WTC11 (cell line): ENCODE measurements around the gene SYT9. TPM values are rescaled to one million over a fixed set of nuclear protein-coding genes. Genes with fewer than 3 reads are reported as not detected.

Experiments used
- ATAC-seq: fragments of 200-7000 bp; cut with Tn5 transposase; 2 replicates; pipeline ENCODE4 v1.10.0; 2021; ENCODE audit warnings: mild to moderate bottlenecking, moderate library complexity
- CTCF ChIA-PET: fragments of 300-600 bp; sonication (Branson Sonifier 250); formaldehyde crosslinking; loops from one replicate; lab custom pipeline; 2021; ENCODE audit warnings: antibody characterized with exemption; lab: Charles Lee
- POLR2A ChIA-PET: fragments of 350-600 bp; sonication (Branson Sonifier 250); formaldehyde crosslinking; loops from one replicate; lab custom pipeline; 2021; ENCODE audit warnings: antibody characterized with exemption; lab: Charles Lee
- DNase-seq: peaks from one replicate; pipeline ENCODE4 v3.0.0; 2021; ENCODE audit warnings: low spot score
- H3K27ac Mint-ChIP-seq: 2 replicates; pipeline ENCODE4 v1.8.0; 2021; ENCODE audit warnings: mixed read lengths
- H3K27me3 Mint-ChIP-seq: 2 replicates; pipeline ENCODE4 v1.8.0; 2021; ENCODE audit warnings: low read depth, mild to moderate bottlenecking, moderate library complexity, mixed read lengths
- H3K36me3 Mint-ChIP-seq: 2 replicates; pipeline ENCODE4 v1.8.0; 2021; ENCODE audit warnings: mixed read lengths
- H3K4me1 Mint-ChIP-seq: 2 replicates; pipeline ENCODE4 v1.8.0; 2022; ENCODE audit warnings: mixed read lengths
- H3K4me3 Mint-ChIP-seq: 2 replicates; pipeline ENCODE4 v1.8.0; 2021; ENCODE audit warnings: mild to moderate bottlenecking, moderate library complexity, mixed read lengths
- H3K9me3 Mint-ChIP-seq: 2 replicates; pipeline ENCODE4 v1.8.0; 2021; ENCODE audit warnings: mixed read lengths
- ATF1 ChIP-seq: sonication (generic); formaldehyde crosslinking; IDR thresholded peaks from 2 replicates; pipeline ENCODE4 v1.8.1; 2023; ENCODE audit warnings: mild to moderate bottlenecking, moderate library complexity, missing genetic modification reagents
- CREB1 ChIP-seq: sonication (generic); formaldehyde crosslinking; IDR thresholded peaks from 2 replicates; pipeline ENCODE4 v1.8.0; 2023; ENCODE audit warnings: mild to moderate bottlenecking, missing genetic modification reagents
- CREM ChIP-seq: sonication (generic); formaldehyde crosslinking; IDR thresholded peaks from 2 replicates; pipeline ENCODE4 v1.8.1; 2022; ENCODE audit warnings: mild to moderate bottlenecking, missing genetic modification reagents, moderate library complexity
- GABPB1 ChIP-seq: sonication (generic); formaldehyde crosslinking; IDR thresholded peaks from 2 replicates; pipeline ENCODE4 v1.8.1; 2023; ENCODE audit warnings: mild to moderate bottlenecking, missing genetic modification reagents
- NFE2L1 ChIP-seq: sonication (generic); formaldehyde crosslinking; IDR thresholded peaks from 2 replicates; pipeline ENCODE4 v1.8.1; 2023; ENCODE audit warnings: missing genetic modification reagents
- NR2C2 ChIP-seq: sonication (generic); formaldehyde crosslinking; IDR thresholded peaks from 2 replicates; pipeline ENCODE4 v1.8.0; 2022; ENCODE audit warnings: mild to moderate bottlenecking, missing genetic modification reagents
- OVOL2 ChIP-seq: fragments of 250-450 bp; sonication (Bioruptor Pico); IDR thresholded peaks from 2 replicates; pipeline ENCODE4 v1.9.0; 2021; ENCODE audit warnings: mild to moderate bottlenecking, borderline replicate concordance
- RORB ChIP-seq: fragments of 250-450 bp; sonication (Bioruptor Pico); IDR thresholded peaks from 2 replicates; pipeline ENCODE4 v1.9.0; 2021; ENCODE audit warnings: mild to moderate bottlenecking
- SP1 ChIP-seq: sonication (generic); formaldehyde crosslinking; conservative IDR thresholded peaks from 2 replicates; pipeline ENCODE4 v1.8.1; 2022; ENCODE audit warnings: missing genetic modification reagents
- TCF7 ChIP-seq: sonication (generic); formaldehyde crosslinking; IDR thresholded peaks from 2 replicates; pipeline ENCODE4 v1.8.0; 2022; ENCODE audit warnings: mild to moderate bottlenecking, low read depth, missing genetic modification reagents, moderate library complexity
- ZNF121 ChIP-seq: sonication (generic); formaldehyde crosslinking; IDR thresholded peaks from 2 replicates; pipeline ENCODE4 v1.8.0; 2023; ENCODE audit warnings: missing genetic modification reagents
- total RNA-seq: library from RNA; stranded (reverse); gene quantifications from 3 replicates; pipeline ENCODE4 v1.2.3, GENCODE V29; 2021
- TF ChIP-seq, protein P1 (sequence below): sonication (generic); formaldehyde crosslinking; IDR thresholded peaks from 2 replicates; pipeline ENCODE4 v1.8.1; 2022; ENCODE audit warnings: low read depth, missing genetic modification reagents, borderline replicate concordance
- TF ChIP-seq, protein P2 (sequence below): sonication (generic); formaldehyde crosslinking; IDR thresholded peaks from 2 replicates; pipeline ENCODE4 v1.8.1; 2023; ENCODE audit warnings: mild to moderate bottlenecking, missing genetic modification reagents, moderate library complexity
- TF ChIP-seq, protein P3 (sequence below): fragments of 250-450 bp; sonication (Bioruptor Pico); IDR thresholded peaks from 2 replicates; pipeline ENCODE4 v1.9.0; 2021; ENCODE audit warnings: mild to moderate bottlenecking, borderline replicate concordance
- TF ChIP-seq, protein P4 (sequence below): sonication (generic); formaldehyde crosslinking; IDR thresholded peaks from 2 replicates; pipeline ENCODE4 v1.8.1; 2023; ENCODE audit warnings: mild to moderate bottlenecking, missing genetic modification reagents
- TF ChIP-seq, protein P5 (sequence below): sonication (generic); formaldehyde crosslinking; conservative IDR thresholded peaks from 2 replicates; pipeline ENCODE4 v1.8.1; 2022; ENCODE audit warnings: mild to moderate bottlenecking, missing genetic modification reagents
- TF ChIP-seq, protein P6 (sequence below): sonication (generic); formaldehyde crosslinking; IDR thresholded peaks from 2 replicates; pipeline ENCODE4 v1.8.1; 2022; ENCODE audit warnings: low read depth, mild to moderate bottlenecking, moderate library complexity, missing genetic modification reagents, borderline replicate concordance

Gene SYT9
- total RNA-seq, 1 experiment from 2014 or later: 1.3 TPM

DNA sequence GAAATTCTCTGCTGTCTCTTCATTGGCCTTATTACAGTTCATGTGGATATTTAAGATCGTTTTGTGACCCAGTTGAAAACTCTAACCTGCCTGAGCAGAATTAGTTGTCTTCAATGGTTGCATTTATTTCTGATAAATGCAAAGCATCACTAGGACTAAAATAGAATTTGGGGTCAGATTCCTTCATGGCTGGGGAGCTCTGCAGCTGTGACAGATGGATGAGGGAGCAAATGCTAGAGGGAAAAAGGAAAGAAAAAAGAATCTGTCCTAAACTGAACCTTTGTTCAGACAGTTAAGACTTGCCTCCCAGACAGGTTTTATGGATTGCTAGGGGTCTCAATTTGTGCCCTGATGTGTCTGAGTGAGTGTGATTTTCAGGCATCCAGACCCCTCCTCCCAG is 113.0 kb downstream of the SYT9 start:
- ATAC-seq: no peak
- POLR2A ChIA-PET: no interaction called here
- H3K27ac Mint-ChIP-seq: no peak overlapping the region
- DNase-seq: no peak
- H3K9me3 Mint-ChIP-seq: peaks cover 5% of the 10 kb centered on the region; the same call in 1 of the 2 replicates
- no peaks in the 10 kb centered on the region for H3K36me3 Mint-ChIP-seq
- no peak overlapping the region for H3K4me3 Mint-ChIP-seq
- H3K27me3 Mint-ChIP-seq: no peaks in the 10 kb centered on the region
- H3K4me1 Mint-ChIP-seq: no peaks in the 10 kb centered on the region
- CTCF ChIA-PET: interaction anchor here (2.3 kb wide), 1 partner anchor 11 kb away, joined by 7 read pairs; no protein-coding TSS in a partner anchor
- TF ChIP-seq, protein P1, sequence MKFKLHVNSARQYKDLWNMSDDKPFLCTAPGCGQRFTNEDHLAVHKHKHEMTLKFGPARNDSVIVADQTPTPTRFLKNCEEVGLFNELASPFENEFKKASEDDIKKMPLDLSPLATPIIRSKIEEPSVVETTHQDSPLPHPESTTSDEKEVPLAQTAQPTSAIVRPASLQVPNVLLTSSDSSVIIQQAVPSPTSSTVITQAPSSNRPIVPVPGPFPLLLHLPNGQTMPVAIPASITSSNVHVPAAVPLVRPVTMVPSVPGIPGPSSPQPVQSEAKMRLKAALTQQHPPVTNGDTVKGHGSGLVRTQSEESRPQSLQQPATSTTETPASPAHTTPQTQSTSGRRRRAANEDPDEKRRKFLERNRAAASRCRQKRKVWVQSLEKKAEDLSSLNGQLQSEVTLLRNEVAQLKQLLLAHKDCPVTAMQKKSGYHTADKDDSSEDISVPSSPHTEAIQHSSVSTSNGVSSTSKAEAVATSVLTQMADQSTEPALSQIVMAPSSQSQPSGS (CRISPR knock-in tag): no peak
- TF ChIP-seq ZNF121 (CRISPR knock-in tag) (no peak), RORB (CRISPR knock-in tag) (no peak), CREM (CRISPR knock-in tag) (no peak), TCF7 (CRISPR knock-in tag) (no peak), SP1 (CRISPR knock-in tag) (no peak), NR2C2 (CRISPR knock-in tag) (no peak), NFE2L1 (CRISPR knock-in tag) (no peak), GABPB1 (CRISPR knock-in tag) (no peak), CREB1 (CRISPR knock-in tag) (no peak), ATF1 (CRISPR knock-in tag) (no peak), OVOL2 (CRISPR knock-in tag) (no peak)
- TF ChIP-seq, protein P2, sequence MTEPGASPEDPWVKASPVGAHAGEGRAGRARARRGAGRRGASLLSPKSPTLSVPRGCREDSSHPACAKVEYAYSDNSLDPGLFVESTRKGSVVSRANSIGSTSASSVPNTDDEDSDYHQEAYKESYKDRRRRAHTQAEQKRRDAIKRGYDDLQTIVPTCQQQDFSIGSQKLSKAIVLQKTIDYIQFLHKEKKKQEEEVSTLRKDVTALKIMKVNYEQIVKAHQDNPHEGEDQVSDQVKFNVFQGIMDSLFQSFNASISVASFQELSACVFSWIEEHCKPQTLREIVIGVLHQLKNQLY (CRISPR knock-in tag): no peak
- TF ChIP-seq, protein P3, sequence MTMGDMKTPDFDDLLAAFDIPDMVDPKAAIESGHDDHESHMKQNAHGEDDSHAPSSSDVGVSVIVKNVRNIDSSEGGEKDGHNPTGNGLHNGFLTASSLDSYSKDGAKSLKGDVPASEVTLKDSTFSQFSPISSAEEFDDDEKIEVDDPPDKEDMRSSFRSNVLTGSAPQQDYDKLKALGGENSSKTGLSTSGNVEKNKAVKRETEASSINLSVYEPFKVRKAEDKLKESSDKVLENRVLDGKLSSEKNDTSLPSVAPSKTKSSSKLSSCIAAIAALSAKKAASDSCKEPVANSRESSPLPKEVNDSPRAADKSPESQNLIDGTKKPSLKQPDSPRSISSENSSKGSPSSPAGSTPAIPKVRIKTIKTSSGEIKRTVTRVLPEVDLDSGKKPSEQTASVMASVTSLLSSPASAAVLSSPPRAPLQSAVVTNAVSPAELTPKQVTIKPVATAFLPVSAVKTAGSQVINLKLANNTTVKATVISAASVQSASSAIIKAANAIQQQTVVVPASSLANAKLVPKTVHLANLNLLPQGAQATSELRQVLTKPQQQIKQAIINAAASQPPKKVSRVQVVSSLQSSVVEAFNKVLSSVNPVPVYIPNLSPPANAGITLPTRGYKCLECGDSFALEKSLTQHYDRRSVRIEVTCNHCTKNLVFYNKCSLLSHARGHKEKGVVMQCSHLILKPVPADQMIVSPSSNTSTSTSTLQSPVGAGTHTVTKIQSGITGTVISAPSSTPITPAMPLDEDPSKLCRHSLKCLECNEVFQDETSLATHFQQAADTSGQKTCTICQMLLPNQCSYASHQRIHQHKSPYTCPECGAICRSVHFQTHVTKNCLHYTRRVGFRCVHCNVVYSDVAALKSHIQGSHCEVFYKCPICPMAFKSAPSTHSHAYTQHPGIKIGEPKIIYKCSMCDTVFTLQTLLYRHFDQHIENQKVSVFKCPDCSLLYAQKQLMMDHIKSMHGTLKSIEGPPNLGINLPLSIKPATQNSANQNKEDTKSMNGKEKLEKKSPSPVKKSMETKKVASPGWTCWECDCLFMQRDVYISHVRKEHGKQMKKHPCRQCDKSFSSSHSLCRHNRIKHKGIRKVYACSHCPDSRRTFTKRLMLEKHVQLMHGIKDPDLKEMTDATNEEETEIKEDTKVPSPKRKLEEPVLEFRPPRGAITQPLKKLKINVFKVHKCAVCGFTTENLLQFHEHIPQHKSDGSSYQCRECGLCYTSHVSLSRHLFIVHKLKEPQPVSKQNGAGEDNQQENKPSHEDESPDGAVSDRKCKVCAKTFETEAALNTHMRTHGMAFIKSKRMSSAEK (CRISPR knock-in tag): no peak
- TF ChIP-seq, protein P4, sequence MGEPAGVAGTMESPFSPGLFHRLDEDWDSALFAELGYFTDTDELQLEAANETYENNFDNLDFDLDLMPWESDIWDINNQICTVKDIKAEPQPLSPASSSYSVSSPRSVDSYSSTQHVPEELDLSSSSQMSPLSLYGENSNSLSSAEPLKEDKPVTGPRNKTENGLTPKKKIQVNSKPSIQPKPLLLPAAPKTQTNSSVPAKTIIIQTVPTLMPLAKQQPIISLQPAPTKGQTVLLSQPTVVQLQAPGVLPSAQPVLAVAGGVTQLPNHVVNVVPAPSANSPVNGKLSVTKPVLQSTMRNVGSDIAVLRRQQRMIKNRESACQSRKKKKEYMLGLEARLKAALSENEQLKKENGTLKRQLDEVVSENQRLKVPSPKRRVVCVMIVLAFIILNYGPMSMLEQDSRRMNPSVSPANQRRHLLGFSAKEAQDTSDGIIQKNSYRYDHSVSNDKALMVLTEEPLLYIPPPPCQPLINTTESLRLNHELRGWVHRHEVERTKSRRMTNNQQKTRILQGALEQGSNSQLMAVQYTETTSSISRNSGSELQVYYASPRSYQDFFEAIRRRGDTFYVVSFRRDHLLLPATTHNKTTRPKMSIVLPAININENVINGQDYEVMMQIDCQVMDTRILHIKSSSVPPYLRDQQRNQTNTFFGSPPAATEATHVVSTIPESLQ (CRISPR knock-in tag): no peak
- TF ChIP-seq, protein P5, sequence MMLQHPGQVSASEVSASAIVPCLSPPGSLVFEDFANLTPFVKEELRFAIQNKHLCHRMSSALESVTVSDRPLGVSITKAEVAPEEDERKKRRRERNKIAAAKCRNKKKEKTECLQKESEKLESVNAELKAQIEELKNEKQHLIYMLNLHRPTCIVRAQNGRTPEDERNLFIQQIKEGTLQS (CRISPR knock-in tag): no peak
- TF ChIP-seq, protein P6, sequence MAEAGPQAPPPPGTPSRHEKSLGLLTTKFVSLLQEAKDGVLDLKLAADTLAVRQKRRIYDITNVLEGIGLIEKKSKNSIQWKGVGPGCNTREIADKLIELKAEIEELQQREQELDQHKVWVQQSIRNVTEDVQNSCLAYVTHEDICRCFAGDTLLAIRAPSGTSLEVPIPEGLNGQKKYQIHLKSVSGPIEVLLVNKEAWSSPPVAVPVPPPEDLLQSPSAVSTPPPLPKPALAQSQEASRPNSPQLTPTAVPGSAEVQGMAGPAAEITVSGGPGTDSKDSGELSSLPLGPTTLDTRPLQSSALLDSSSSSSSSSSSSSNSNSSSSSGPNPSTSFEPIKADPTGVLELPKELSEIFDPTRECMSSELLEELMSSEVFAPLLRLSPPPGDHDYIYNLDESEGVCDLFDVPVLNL (CRISPR knock-in tag): no peak
